ENCODE results near the gene CNOT8.
"Not testable (repeated sequence)": the region's sequence is repeated elsewhere in the genome, so short reads cannot be mapped to it uniquely, and the experiment has no call there.

Gene CNOT8

GRCh38 chr5:154899151-154899816 is 40.9 kb downstream of the CNOT8 start:
- Histone ChIP-seq H3K4me1 (ENCODE audit: control insufficient read depth, insufficient read depth, low read length) (peaks cover 48% of the 10 kb centered on the region), H3K36me3 (ENCODE audit: control insufficient read depth, insufficient read depth, low read length, severe bottlenecking) (peaks cover 64% of the 10 kb centered on the region), H3K27me3 (replicated peaks; ENCODE audit: control insufficient read depth, insufficient read depth, low read length) (no peaks in the 10 kb centered on the region), H3K9ac (ENCODE audit: low read length) (peak overlapping the region; percentile 78), H3K9me3 (ENCODE audit: control insufficient read depth, low read length) (no peaks in the 10 kb centered on the region), H3K4me3 (ENCODE audit: low read length) (peak overlapping the region; percentile 57)
- DNase-seq (ENCODE audit: low read depth), result peak; percentile 24

GRCh38 chr5:154900066-154900465 is 41.6 kb downstream of the CNOT8 start:
- H3K9ac ChIP-seq (ENCODE audit: low read length), result peak overlapping the region; percentile 78
- DNase-seq (ENCODE audit: low read depth), result peak; percentile 11
- H3K4me1 ChIP-seq (ENCODE audit: control insufficient read depth, insufficient read depth, low read length), result peaks cover 48% of the 10 kb centered on the region
- H3K36me3 ChIP-seq (ENCODE audit: control insufficient read depth, insufficient read depth, low read length, severe bottlenecking), result peaks cover 68% of the 10 kb centered on the region
- no peaks in the 10 kb centered on the region for H3K27me3 ChIP-seq (replicated peaks; ENCODE audit: control insufficient read depth, insufficient read depth, low read length)
- no peaks in the 10 kb centered on the region for H3K9me3 ChIP-seq (ENCODE audit: control insufficient read depth, low read length)
- H3K4me3 ChIP-seq (ENCODE audit: low read length), result peak overlapping the region; percentile 57

GRCh38 chr5:154901276-154901675 is 42.8 kb downstream of the CNOT8 start:
- no peak overlapping the region for H3K4me3 ChIP-seq (ENCODE audit: low read length)
- DNase-seq (ENCODE audit: low read depth), result peak; percentile 8
- peak overlapping the region; percentile 8 for H3K9ac ChIP-seq (ENCODE audit: low read length)
- no peaks in the 10 kb centered on the region for H3K9me3 ChIP-seq (ENCODE audit: control insufficient read depth, low read length)
- peaks cover 48% of the 10 kb centered on the region for H3K4me1 ChIP-seq (ENCODE audit: control insufficient read depth, insufficient read depth, low read length)
- H3K36me3 ChIP-seq (ENCODE audit: control insufficient read depth, insufficient read depth, low read length, severe bottlenecking), result peaks cover 62% of the 10 kb centered on the region
- H3K27me3 ChIP-seq (replicated peaks; ENCODE audit: control insufficient read depth, insufficient read depth, low read length), result no peaks in the 10 kb centered on the region

- DNase-seq (ENCODE audit: low read depth), result no peak
- H3K27me3 ChIP-seq (replicated peaks; ENCODE audit: control insufficient read depth, insufficient read depth, low read length), result no peaks in the 10 kb centered on the region
- peaks cover 45% of the 10 kb centered on the region for H3K4me1 ChIP-seq (ENCODE audit: control insufficient read depth, insufficient read depth, low read length)
- no peaks in the 10 kb centered on the region for H3K9me3 ChIP-seq (ENCODE audit: control insufficient read depth, low read length)
- H3K9ac ChIP-seq (ENCODE audit: low read length), result no peak overlapping the region
- peaks cover 63% of the 10 kb centered on the region for H3K36me3 ChIP-seq (ENCODE audit: control insufficient read depth, insufficient read depth, low read length, severe bottlenecking)
- no peak overlapping the region for H3K4me3 ChIP-seq (ENCODE audit: low read length)
These were observed 43.5 kb downstream of the CNOT8 start for GRCh38 chr5:154901913-154902312.

- Histone ChIP-seq H3K9ac (ENCODE audit: low read length) (peak overlapping the region; percentile 28), H3K36me3 (ENCODE audit: control insufficient read depth, insufficient read depth, low read length, severe bottlenecking) (peaks cover 64% of the 10 kb centered on the region), H3K4me1 (ENCODE audit: control insufficient read depth, insufficient read depth, low read length) (peaks cover 13% of the 10 kb centered on the region)
- not testable (repeated sequence) for DNase-seq (ENCODE audit: low read depth); H3K9me3 ChIP-seq (ENCODE audit: control insufficient read depth, low read length); H3K27me3 ChIP-seq (replicated peaks; ENCODE audit: control insufficient read depth, insufficient read depth, low read length); H3K4me3 ChIP-seq (ENCODE audit: low read length)
These were observed 47.2 kb downstream of the CNOT8 start for GRCh38 chr5:154905601-154906000.

- H3K9me3 ChIP-seq (ENCODE audit: control insufficient read depth, low read length), result no peaks in the 10 kb centered on the region
- no peaks in the 10 kb centered on the region for H3K27me3 ChIP-seq (replicated peaks; ENCODE audit: control insufficient read depth, insufficient read depth, low read length)
- no peaks in the 10 kb centered on the region for H3K4me1 ChIP-seq (ENCODE audit: control insufficient read depth, insufficient read depth, low read length)
- H3K9ac ChIP-seq (ENCODE audit: low read length), result no peak overlapping the region
- H3K4me3 ChIP-seq (ENCODE audit: low read length), result no peak overlapping the region
- DNase-seq (ENCODE audit: low read depth), result no peak
- peaks cover 92% of the 10 kb centered on the region for H3K36me3 ChIP-seq (ENCODE audit: control insufficient read depth, insufficient read depth, low read length, severe bottlenecking)
These were observed 58.4 kb downstream of the CNOT8 start for GRCh38 chr5:154916874-154917273.

GRCh38 chr5:154917757-154918156 is 59.3 kb downstream of the CNOT8 start:
- Histone ChIP-seq H3K4me1 (ENCODE audit: control insufficient read depth, insufficient read depth, low read length) (no peaks in the 10 kb centered on the region), H3K4me3 (ENCODE audit: low read length) (no peak overlapping the region), H3K9ac (ENCODE audit: low read length) (no peak overlapping the region), H3K27me3 (replicated peaks; ENCODE audit: control insufficient read depth, insufficient read depth, low read length) (no peaks in the 10 kb centered on the region), H3K36me3 (ENCODE audit: control insufficient read depth, insufficient read depth, low read length, severe bottlenecking) (peaks cover 84% of the 10 kb centered on the region), H3K9me3 (ENCODE audit: control insufficient read depth, low read length) (no peaks in the 10 kb centered on the region)
- DNase-seq (ENCODE audit: low read depth), result no peak

GRCh38 chr5:154923441-154924430 is 65.3 kb downstream of the CNOT8 start:
- Histone ChIP-seq H3K4me1 (ENCODE audit: control insufficient read depth, insufficient read depth, low read length) (no peaks in the 10 kb centered on the region), H3K9ac (ENCODE audit: low read length) (no peak overlapping the region), H3K36me3 (ENCODE audit: control insufficient read depth, insufficient read depth, low read length, severe bottlenecking) (peaks cover 86% of the 10 kb centered on the region), H3K4me3 (ENCODE audit: low read length) (no peak overlapping the region), H3K27me3 (replicated peaks; ENCODE audit: control insufficient read depth, insufficient read depth, low read length) (no peaks in the 10 kb centered on the region), H3K9me3 (ENCODE audit: control insufficient read depth, low read length) (no peaks in the 10 kb centered on the region)
- no peak for DNase-seq (ENCODE audit: low read depth)
